CD4-positive, alpha-beta T cell treated with Interleukin-6 for 4 hours (primary cell): ENCODE results near the gene TMUB2.
"Not testable (repeated sequence)": the region's sequence is repeated elsewhere in the genome, so short reads cannot be mapped to it uniquely, and the experiment has no call there.

Source experiments
- DNase-seq: peaks from one replicate; pipeline ENCODE4 v3.0.0-alpha.2; 2020; ENCODE audit warnings: mixed read lengths

TMUB2 gene

GRCh38 chr17:44219616-44220212 is 32.9 kb downstream of the TMUB2 start, which contains the start of gene UBTF:
TSS of gene UBTF (minus strand) at chr17:44219675. CDS start at chr17:44218229, 1,446 bp downstream.
- DNase-seq = peak; percentile 85

GRCh38 chr17:44220213-44221083 is 33.7 kb downstream of the TMUB2 start:
- peak; percentile 59 for DNase-seq

GRCh38 chr17:44221084-44221861 is 34.5 kb downstream of the TMUB2 start:
- peak; percentile 76 for DNase-seq

- DNase-seq = no peak
These were observed 35.0 kb downstream of the TMUB2 start for GRCh38 chr17:44221862-44222111.

- peak; percentile 65 for DNase-seq
These were observed 35.5 kb downstream of the TMUB2 start for GRCh38 chr17:44222112-44222869.

GRCh38 chr17:44223541-44224071 is 36.8 kb downstream of the TMUB2 start:
- DNase-seq = no peak

GRCh38 chr17:44229090-44229489 is 42.3 kb downstream of the TMUB2 start:
- no peak for DNase-seq

- DNase-seq = no peak
These were observed 43.4 kb downstream of the TMUB2 start for GRCh38 chr17:44230140-44230539.

GRCh38 chr17:44232061-44232460 is 45.3 kb downstream of the TMUB2 start:
- DNase-seq = no peak

GRCh38 chr17:44233582-44233981 is 46.8 kb downstream of the TMUB2 start:
- no peak for DNase-seq

GRCh38 chr17:44235583-44235936 is 48.8 kb downstream of the TMUB2 start:
- no peak for DNase-seq

GRCh38 chr17:44236444-44236991 is 49.7 kb downstream of the TMUB2 start:
- no peak for DNase-seq

GRCh38 chr17:44237886-44238285 is 51.1 kb downstream of the TMUB2 start:
- not testable (repeated sequence) for DNase-seq

- no peak for DNase-seq
These were observed 54.4 kb downstream of the TMUB2 start for GRCh38 chr17:44241106-44241624.
